Urothelium cell line (cell line): ENCODE results near the gene GMDS.

ENCODE experiments used
- DNase-seq: peaks from one replicate; pipeline ENCODE4 v3.0.0; 2011; ENCODE audit warnings: low spot score, mixed read lengths
- FAIRE-seq: peaks from 2 replicates; lab custom pipeline; 2011; peaks lifted over from hg19 to GRCh38; lab: Jason Lieb, UNC

GMDS gene

DNA sequence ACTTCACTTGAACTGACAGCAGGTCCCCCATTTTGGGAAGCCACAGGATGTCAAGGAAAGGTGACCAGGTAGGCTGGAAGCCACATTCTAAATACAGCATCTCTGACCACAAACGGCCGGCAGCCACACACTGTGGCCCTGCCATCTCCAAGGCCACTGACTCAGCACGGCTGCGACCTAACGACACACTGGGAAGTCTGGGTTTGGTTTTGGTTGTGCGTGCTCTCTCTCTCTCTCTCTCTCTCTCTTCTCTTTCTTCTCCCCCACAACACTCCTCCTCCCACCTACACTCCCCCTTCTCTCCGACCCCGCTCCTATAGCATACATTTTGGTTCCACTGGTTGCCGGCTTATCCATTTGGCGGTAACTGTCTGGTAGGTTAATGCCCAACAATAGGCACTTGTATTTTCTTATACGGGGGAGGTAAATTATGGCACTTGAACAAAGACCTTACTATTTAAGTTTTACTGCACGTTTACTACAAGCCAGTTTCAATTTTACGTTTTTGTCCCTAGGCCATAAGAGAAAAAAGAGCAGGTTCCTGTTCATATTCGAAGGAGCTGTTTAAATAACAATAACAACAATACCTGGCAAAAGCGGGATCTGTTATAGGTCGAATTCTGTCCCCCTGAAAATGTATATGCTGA lies 103.6 kb downstream of the GMDS start:
- DNase-seq (no peak), FAIRE-seq (no peak)

DNA sequence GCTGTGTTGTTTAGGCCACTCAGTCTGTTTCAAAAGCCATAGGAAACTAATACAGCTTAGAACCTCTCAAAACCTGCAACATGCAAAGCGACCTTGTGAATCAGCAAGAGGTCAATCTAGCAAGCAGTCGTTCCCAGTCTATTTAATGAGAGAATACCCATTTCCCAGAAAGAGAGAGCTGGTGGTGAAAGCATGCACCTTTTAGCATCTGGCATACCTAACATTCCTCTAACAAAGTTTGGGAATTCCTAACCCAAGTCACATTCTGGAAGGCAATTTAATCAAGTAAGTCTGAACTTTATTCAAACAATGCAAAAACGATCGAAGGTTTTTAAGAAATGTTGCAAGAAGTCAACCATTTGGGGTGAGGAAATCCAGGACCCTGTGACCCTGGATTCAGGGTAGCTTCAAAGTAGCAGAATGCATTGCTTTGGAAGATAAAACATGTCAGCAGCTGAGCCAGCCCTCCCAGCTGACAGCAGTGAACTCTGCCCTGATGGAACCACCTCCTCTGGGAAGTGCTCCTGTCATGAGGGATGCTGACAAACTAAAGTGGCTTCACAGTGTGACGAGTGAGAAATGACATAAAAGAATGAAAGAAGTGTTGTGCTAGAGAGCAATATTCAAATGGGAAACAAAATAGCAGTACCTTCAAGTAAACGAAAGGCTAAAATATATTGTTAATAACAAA lies 104.8 kb downstream of the GMDS start:
- no peak for FAIRE-seq

GRCh38 chr6:2135401-2135800 lies 110.0 kb downstream of the GMDS start:
- DNase-seq (no peak), FAIRE-seq (no peak)

More for the DNA sequence above, 104.8 kb downstream of the GMDS start:
- DNase-seq = no peak

DNA sequence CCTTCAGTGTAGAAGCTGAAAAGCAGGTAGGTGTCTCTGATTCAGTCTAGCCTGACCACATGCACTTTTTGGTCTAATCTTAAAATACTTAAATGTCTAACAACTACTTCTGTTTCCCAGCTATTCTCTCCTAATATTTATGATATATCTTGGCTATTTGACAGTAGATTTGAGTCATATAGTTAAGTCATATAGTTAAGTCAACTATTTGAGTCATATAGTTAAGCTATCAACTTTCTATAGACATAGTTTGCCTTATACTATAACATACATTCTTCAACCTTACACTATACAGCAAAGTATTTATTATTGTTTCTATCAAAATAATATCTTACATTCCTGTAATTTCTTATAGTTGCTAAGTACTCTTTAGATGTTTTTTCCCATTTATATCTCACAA lies 110.9 kb downstream of the GMDS start:
- DNase-seq (no peak), FAIRE-seq (no peak)

GRCh38 chr6:2133716-2134310 lies 111.6 kb downstream of the GMDS start:
- no peak for DNase-seq
- no peak for FAIRE-seq

GRCh38 chr6:2132916-2133315 lies 112.5 kb downstream of the GMDS start:
- no peak for FAIRE-seq
- no peak for DNase-seq

DNA sequence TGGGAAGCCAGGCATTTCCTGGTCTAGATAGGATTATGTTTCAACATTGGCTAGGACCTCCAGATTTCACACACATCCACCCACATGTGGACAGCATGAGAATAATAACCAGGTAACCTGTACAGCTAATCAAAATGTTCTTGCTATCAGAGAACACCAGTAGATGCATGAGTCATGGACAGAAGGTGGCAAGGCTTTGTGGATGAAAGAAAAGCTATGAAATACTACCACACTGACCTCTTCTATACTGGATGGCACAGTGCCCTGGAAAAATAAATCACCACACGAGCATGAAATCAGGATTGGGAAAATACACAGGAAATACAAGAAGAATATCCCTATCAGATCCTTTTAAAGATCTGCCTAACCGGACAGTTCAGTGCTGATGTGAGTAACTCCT lies 113.0 kb downstream of the GMDS start:
- no peak for DNase-seq

GRCh38 chr6:2129182-2129621 lies 116.2 kb downstream of the GMDS start:
- no peak for DNase-seq
- FAIRE-seq = no peak

More for the DNA sequence above, 113.0 kb downstream of the GMDS start:
- FAIRE-seq = no peak

DNA sequence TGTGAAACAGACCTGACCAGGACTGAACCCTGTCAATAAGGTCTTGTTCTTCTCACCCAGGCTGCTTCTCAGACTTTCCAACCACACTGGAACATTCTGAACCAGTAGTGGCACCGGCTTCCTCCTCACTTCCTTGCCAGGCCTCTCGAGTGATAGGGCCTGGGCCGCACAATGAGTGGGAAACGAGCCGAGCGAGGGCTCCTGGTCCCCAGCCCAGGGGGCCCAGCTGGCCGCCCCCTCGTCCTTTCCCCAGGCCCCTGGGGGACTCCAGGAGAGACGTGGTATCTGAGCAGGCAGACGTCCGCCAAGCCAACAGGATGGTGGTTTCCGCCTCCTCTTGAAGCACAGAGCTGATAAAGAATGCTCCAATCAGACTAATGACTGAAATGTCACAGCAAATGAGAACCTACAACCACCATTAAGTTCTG lies 117.9 kb downstream of the GMDS start:
- FAIRE-seq = no peak
- no peak for DNase-seq

DNA sequence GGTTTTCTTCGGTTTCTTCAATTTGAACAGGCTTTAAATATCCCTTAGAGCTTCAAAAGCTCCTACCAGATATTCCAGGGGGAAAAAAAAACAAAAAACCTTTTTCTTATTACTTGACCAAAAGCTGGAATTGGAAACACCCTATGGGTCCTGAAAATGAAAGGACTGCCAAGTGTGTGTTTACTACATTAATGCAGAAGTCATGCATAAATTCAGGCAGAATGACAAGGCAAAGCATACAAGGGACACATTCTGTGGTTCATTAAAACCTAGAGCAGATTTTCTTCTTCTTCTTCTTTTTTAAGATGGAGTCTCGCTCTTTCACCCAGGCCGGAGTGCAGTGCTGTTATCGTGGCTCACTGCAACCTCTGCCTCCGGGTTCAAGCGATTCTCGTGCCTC lies 119.1 kb downstream of the GMDS start:
- FAIRE-seq = no peak
- no peak for DNase-seq

DNA sequence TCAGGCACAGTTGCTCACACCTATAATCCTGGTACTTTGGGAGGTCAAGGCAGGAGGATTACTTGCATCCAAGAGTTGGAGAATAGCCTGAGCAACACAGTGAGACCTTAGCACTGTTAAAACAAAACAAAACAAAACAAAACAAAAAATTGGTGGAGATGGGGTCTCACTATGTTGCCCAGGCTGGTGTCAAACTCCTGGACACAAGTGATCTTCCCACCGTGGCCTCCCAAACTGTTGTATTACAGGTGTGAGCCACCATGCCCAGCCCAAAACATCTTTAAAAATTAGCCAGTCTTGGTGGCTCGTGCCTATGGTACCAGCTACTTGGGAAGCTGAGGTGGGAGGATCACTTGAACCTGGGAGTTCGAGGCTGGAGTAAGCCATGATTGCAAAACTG lies 120.2 kb downstream of the GMDS start:
- FAIRE-seq = no peak
- DNase-seq = no peak

- DNase-seq = no peak
- FAIRE-seq = no peak
Observed at GRCh38 chr6:2124260-2124709, 121.1 kb downstream of the GMDS start.

DNA sequence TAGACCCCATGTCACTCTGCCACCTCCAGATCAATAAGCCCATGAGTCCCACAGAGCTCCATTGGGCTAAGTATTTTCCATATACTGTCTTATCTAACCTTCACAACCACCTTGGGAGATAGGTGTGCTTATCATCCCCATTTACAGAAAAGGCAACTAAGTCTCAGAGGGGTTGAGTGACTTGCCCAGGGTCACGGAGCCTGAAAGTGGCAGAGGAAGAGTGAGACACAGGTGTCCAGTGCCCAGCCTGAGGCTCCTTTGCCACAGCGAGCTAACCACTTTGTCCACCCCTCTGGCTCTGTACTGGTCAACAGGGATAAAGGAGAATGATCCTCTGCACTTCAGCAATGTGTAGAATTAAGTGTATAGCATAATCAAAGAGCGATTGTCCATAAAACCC lies 124.5 kb downstream of the GMDS start:
- no peak for DNase-seq
- FAIRE-seq = no peak

- DNase-seq = no peak
- FAIRE-seq = no peak
Observed at GRCh38 chr6:2119275-2119674, 126.1 kb downstream of the GMDS start.

DNA sequence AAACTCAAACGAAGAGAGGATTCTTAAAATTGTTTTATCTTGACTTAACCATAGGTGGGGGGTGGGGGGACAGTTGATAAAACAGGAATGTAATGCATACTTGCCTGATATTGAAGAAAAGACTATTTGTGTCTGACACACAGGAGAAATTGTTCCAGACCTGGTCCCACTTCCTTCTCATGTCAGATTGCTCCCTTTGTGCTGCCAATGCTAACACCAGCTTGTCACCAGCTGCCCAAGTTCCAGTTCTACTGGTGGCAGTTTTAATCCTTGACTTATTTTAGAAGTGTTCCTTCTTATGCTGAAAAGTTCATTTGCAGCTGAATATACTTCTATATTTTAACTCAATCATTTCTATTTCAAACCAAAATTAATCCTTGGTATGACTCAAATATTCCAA lies 127.3 kb downstream of the GMDS start:
- no peak for DNase-seq
- FAIRE-seq = no peak

DNA sequence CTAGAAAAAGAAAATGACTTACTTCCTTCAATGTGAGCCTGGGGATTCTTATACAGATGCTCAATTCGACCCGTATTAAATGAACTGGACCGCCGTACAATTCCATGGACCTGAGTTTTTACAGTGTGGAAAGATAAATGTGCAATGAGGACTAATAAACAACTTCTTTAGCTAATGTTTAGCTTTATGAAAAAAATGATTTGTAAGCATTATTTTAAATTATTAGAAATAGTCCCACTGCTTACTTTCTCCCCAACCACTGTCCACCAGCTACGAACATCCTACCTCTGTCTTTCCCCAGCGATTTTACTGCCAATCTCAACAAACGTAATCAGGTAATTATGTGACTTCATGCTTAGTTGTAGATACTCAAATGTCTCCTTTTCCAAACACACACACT lies 128.0 kb downstream of the GMDS start:
- FAIRE-seq = no peak

GRCh38 chr6:2116496-2116895 lies 128.9 kb downstream of the GMDS start:
- FAIRE-seq = no peak

More for the DNA sequence above, 128.0 kb downstream of the GMDS start:
- no peak for DNase-seq

GRCh38 chr6:2114100-2114499 lies 131.3 kb downstream of the GMDS start:
- DNase-seq (no peak), FAIRE-seq (no peak)

More at GRCh38 chr6:2116496-2116895, 128.9 kb downstream of the GMDS start:
- no peak for DNase-seq

DNA sequence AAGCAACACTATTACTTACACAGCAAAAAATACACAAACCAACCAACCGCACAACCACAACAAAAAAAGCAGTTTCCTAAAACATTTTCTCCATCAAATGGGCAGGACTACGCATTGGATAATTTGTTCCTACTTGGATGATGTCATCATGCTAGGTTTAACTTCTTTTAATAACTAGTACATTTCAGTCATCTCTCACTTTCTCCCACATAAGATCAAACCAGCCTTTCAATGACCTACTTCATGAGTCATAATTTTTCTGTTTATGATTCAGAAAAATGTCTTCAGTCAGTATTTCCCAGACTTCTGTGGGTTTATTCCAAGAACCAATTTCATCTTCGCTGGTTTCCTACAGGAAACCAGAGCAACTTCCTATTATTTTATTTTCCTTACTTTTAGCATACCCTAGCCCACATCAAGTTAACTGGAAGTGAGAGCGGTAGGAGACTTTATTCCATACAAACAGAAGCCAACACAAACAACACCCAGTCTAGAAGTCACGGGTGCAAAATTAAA lies 134.2 kb downstream of the GMDS start:
- no peak for FAIRE-seq
- DNase-seq = peak; percentile 5

- DNase-seq = no peak
- FAIRE-seq = no peak
Observed at GRCh38 chr6:2110504-2110903, 134.9 kb downstream of the GMDS start.

DNA sequence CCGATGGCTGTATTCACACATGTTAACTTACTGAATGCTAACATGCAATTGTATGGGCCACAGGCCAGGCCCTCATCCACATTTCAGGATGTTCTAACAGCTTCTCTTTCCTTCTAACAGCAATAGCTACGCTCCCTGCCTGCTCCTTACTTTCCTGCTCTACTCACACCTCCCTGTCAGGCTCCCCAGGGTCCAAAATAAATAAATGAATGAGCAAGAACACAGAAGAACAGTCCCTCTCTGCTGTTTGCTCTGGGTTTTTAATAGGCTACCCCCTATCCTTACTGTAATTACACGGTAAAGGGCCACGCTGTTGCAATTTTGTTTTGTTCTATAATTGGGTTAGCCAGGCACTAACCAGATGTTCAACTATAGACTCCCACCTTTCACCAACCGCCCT lies 135.6 kb downstream of the GMDS start:
- DNase-seq (no peak), FAIRE-seq (no peak)
